CD4-positive, CD25-positive, alpha-beta regulatory T cell (primary cell): ENCODE data around the gene NACC1. TPM values are rescaled to one million over a fixed set of nuclear protein-coding genes. Genes with fewer than 3 reads are reported as not detected.

ENCODE experiments used
- ATAC-seq, 2 donors: fragments of 150-1000 bp; cut with Tn5 transposase; one replicate each; pipeline ENCODE4 v1.10.0; 2021; ENCODE audit warnings: low read depth in 2 of 2, moderate number of reproducible peaks in 2 of 2, moderate library complexity in 1 of 2
- DNase-seq, 3 donors: peaks; one replicate each; pipeline versions ENCODE4 v3.0.0 to v3.0.0-alpha.2; 2012 to 2022; ENCODE audit warnings: mixed read lengths in 1 of 3
- H3K27ac ChIP-seq: one replicate; pipeline ENCODE4 v1.7.0; 2013; ENCODE audit warnings: mild to moderate bottlenecking, low read length; ENCODE audit not compliant: insufficient read depth, poor library complexity, severe bottlenecking
- H3K27me3 ChIP-seq: one replicate; pipeline ENCODE4 v1.7.0; 2013; ENCODE audit warnings: low read length; ENCODE audit not compliant: control insufficient read depth, insufficient read depth
- H3K36me3 ChIP-seq: one replicate; pipeline ENCODE4 v1.7.0; 2013; ENCODE audit warnings: mild to moderate bottlenecking, low read length, moderate library complexity; ENCODE audit not compliant: control insufficient read depth, insufficient read depth
- H3K4me1 ChIP-seq: 2 replicates; pipeline ENCODE4 v1.7.0; 2013; ENCODE audit warnings: mild to moderate bottlenecking, low read length; ENCODE audit not compliant: insufficient read depth, control insufficient read depth, poor library complexity, severe bottlenecking
- H3K4me3 ChIP-seq: one replicate; pipeline ENCODE4 v1.7.0; 2013; ENCODE audit warnings: low read depth, mild to moderate bottlenecking, low read length, moderate library complexity
- H3K9me3 ChIP-seq, 2 experiments: 1 replicate in 1 of 2; 2 replicates in 1 of 2; pipeline ENCODE4 v1.7.0; 2013; ENCODE audit warnings: low read length in 2 of 2, mild to moderate bottlenecking in 1 of 2, moderate library complexity in 1 of 2; ENCODE audit not compliant: control insufficient read depth in 2 of 2
- H3K27ac Mint-ChIP-seq, 3 donors: one replicate each; pipeline ENCODE4 v1.8.0; 2020 to 2022; ENCODE audit warnings: mild to moderate bottlenecking in 3 of 3, mixed read lengths in 3 of 3, moderate library complexity in 2 of 3
- H3K27me3 Mint-ChIP-seq: one replicate; pipeline ENCODE4 v1.8.0; 2022; ENCODE audit warnings: mild to moderate bottlenecking, mixed read lengths
- H3K36me3 Mint-ChIP-seq: one replicate; pipeline ENCODE4 v1.8.0; 2020; ENCODE audit warnings: mixed read lengths
- H3K4me1 Mint-ChIP-seq, 4 donors: one replicate each; pipeline ENCODE4 v1.8.0; 2020 to 2022; ENCODE audit warnings: mixed read lengths in 4 of 4, mild to moderate bottlenecking in 1 of 4
- H3K4me3 Mint-ChIP-seq, 4 donors: one replicate each; pipeline ENCODE4 v1.8.0; 2020 to 2022; ENCODE audit warnings: mild to moderate bottlenecking in 4 of 4, mixed read lengths in 4 of 4, moderate library complexity in 3 of 4
- H3K9me3 Mint-ChIP-seq, 7 donors: one replicate each; pipeline ENCODE4 v1.8.0; 2020 to 2022; ENCODE audit warnings: mixed read lengths in 7 of 7, mild to moderate bottlenecking in 3 of 7, moderate library complexity in 2 of 7
- polyA plus RNA-seq, 4 donors: library from polyadenylated mRNA; unstranded; fragments of 300-500 nt; fragmentation: Illumina TruSeq; gene quantifications; one replicate each; pipeline ENCODE4 v1.2.3, GENCODE V29; 2021
- total RNA-seq: library from RNA; stranded (reverse); gene quantifications from one replicate; pipeline ENCODE4 v1.2.3, GENCODE V29; 2022

NACC1 gene
- total and polyA plus RNA-seq, 5 donors from 2014 or later: 0.71 to 25.4 (median 1.4) TPM

GRCh38 chr19:13152356-13152973, 34.4 kb downstream of the NACC1 start:
- peaks cover 29% of the 10 kb centered on the region for H3K27me3 Mint-ChIP-seq
- H3K4me1 Mint-ChIP-seq: peaks cover 0 to 47% (median 25%) of the 10 kb centered on the region in 4 donors
- peak overlapping the region; percentile 99 to 100 (median 99) for H3K27ac Mint-ChIP-seq
- ATAC-seq (peak; percentile 1 to 2), DNase-seq (no peak)
- Histone ChIP-seq H3K4me1 (peaks cover 56% of the 10 kb centered on the region), H3K9me3 (no peaks in the 10 kb centered on the region), H3K4me3 (peak overlapping the region; percentile 98), H3K27me3 (no peaks in the 10 kb centered on the region), H3K27ac (peak overlapping the region; percentile 97), H3K36me3 (no peaks in the 10 kb centered on the region)
- peaks cover 14% of the 10 kb centered on the region for H3K36me3 Mint-ChIP-seq
- H3K9me3 Mint-ChIP-seq: peaks cover 0 to 5% (median 1%) of the 10 kb centered on the region in 7 donors
- H3K4me3 Mint-ChIP-seq: peak overlapping the region; percentile 94 to 99 (median 98)

DNA sequence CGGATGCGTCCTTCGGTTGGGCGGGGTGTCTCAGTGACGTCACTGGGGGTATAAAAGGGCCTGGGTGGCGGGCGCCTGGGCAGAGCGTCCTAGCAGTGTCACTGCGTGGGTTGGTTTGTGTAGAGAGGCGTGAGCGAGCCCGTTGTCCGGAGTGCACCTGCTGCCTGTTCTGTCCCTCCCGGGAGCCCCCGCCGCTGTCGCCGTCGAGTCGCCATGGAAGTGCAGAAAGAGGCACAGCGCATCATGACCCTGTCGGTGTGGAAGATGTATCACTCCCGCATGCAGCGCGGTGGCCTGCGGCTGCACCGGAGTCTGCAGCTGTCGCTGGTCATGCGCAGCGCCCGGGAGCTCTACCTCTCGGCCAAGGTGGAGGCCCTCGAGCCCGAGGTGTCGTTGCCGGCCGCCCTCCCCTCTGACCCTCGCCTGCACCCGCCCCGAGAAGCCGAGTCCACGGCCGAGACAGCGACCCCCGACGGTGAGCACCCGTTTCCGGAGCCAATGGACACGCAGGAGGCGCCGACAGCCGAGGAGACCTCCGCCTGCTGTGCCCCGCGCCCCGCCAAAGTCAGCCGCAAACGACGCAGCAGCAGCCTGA, 35.0 kb downstream of the NACC1 start:
- peaks cover 0 to 53% (median 29%) of the 10 kb centered on the region in 4 donors for H3K4me1 Mint-ChIP-seq
- peaks cover 0 to 5% (median 1%) of the 10 kb centered on the region in 7 donors for H3K9me3 Mint-ChIP-seq
- H3K36me3 ChIP-seq: no peaks in the 10 kb centered on the region
- peaks cover 59% of the 10 kb centered on the region for H3K4me1 ChIP-seq
- H3K9me3 ChIP-seq: no peaks in the 10 kb centered on the region
- H3K4me3 ChIP-seq: peak overlapping the region; percentile 98
- H3K27ac ChIP-seq: peak overlapping the region; percentile 97
- peak overlapping the region; percentile 94 to 99 (median 98) for H3K4me3 Mint-ChIP-seq
- H3K27ac Mint-ChIP-seq: peak overlapping the region; percentile 99 to 100 (median 99)
- H3K36me3 Mint-ChIP-seq: peaks cover 14% of the 10 kb centered on the region
- no peaks in the 10 kb centered on the region for H3K27me3 ChIP-seq
- peaks cover 29% of the 10 kb centered on the region for H3K27me3 Mint-ChIP-seq
- ATAC-seq (peak; percentile 27 to 32), DNase-seq (peak; percentile 94 to 97 (median 95))

DNA sequence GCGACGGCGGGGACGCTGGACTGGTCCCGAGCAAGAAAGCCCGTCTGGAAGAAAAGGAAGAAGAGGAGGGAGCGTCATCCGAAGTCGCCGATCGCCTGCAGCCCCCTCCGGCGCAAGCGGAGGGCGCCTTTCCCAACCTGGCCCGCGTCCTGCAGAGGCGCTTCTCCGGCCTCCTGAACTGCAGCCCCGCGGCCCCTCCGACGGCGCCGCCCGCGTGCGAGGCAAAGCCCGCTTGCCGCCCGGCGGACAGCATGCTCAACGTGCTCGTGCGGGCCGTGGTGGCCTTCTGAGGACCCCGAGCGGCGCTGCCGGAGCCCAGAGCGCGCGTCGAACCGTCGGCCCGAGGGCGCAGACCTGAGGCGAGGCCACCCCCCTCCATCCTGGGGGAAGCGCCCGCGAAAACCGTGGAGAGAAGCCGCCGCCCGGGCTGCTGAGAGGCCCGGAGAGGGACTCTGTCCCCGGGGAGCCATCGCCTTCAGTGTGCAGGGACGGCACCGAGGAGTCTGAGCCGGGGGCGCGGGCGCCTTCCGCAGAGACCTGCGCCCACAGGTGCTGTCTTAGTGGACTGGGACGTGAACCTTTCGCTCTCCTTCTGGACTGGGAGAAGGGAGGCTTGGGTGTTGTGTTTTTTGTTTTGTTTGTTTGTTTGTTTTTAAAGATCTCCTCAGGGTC, 35.6 kb downstream of the NACC1 start:
- Mint-ChIP-seq H3K9me3 (peaks cover 0 to 5% (median 1%) of the 10 kb centered on the region in 7 donors), H3K27me3 (peaks cover 29% of the 10 kb centered on the region), H3K27ac (peak overlapping the region; percentile 99 to 100 (median 99)), H3K4me3 (peak overlapping the region; percentile 94 to 99 (median 98)), H3K4me1 (peaks cover 0 to 53% (median 30%) of the 10 kb centered on the region in 4 donors), H3K36me3 (peaks cover 14% of the 10 kb centered on the region)
- no peaks in the 10 kb centered on the region for H3K36me3 ChIP-seq
- peak overlapping the region; percentile 97 for H3K27ac ChIP-seq
- no peak for DNase-seq
- no peaks in the 10 kb centered on the region for H3K27me3 ChIP-seq
- peak overlapping the region; percentile 98 for H3K4me3 ChIP-seq
- H3K4me1 ChIP-seq: peaks cover 60% of the 10 kb centered on the region
- no peaks in the 10 kb centered on the region for H3K9me3 ChIP-seq
- no peak for ATAC-seq

DNA sequence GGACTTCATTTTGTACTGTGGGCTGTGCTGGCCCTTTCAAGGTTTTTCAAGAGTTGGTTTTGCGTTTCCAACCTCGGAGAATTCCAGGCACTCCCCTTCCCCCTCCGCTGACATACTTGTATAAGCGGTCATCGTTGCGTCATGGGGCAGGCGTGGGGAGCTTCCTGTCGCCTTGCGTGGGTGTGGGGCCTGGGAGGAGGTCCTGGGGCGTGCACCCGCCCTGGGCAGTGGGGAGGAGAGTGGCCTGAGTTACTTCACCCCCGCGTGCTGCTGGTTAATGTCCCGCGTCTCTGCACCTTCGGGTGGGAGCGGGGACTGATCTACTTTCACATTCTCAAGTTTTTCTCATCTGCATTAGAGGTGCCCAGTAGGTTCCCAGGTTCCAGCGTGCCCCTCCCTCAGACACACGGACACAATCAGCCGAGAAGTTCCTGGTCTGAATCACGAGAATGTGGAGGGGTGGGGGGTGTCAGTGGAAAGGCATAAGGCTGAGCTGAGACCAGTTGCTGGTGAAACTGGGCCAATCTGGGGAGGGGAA, 36.2 kb downstream of the NACC1 start:
- Mint-ChIP-seq H3K9me3 (peaks cover 0 to 5% (median 1%) of the 10 kb centered on the region in 7 donors), H3K27me3 (peaks cover 29% of the 10 kb centered on the region), H3K36me3 (peaks cover 14% of the 10 kb centered on the region), H3K4me1 (peaks cover 0 to 50% (median 27%) of the 10 kb centered on the region in 4 donors), H3K27ac (peak overlapping the region; percentile 94 to 99 (median 98)), H3K4me3 (peak overlapping the region; percentile 94 to 99 (median 98))
- H3K4me1 ChIP-seq: peaks cover 57% of the 10 kb centered on the region
- no peak for ATAC-seq
- H3K27me3 ChIP-seq: no peaks in the 10 kb centered on the region
- no peaks in the 10 kb centered on the region for H3K9me3 ChIP-seq
- peak overlapping the region; percentile 97 for H3K27ac ChIP-seq
- peak overlapping the region; percentile 98 for H3K4me3 ChIP-seq
- no peaks in the 10 kb centered on the region for H3K36me3 ChIP-seq
- peak; percentile 43 to 72 (median 49) for DNase-seq

DNA sequence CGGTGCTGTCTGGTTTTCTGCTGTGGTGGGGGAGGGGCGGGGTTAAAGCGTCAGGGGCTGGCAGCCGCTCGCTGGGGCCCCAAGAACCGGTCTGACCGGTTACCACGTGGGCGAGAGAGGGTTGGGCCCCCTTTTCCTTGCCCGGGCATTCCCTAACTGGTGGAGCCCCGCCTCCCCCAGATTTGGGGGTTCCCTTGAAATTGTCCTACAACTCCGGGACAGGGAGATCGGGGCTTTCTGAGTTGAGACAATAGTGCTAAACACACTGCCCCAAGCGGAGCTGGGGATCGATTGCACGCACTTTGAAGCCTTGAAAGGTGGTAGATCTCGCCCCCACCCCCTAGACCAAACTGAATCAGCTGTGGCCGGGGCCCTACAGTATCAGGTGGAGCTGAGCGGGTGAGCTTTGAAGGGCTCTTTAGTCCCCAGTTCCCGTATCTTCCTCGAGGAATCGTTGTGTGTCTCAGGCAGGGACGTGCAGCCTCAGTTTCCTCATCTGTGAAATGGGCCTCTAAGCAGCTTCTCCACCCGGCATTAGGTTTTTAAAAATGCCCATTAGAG, 36.9 kb downstream of the NACC1 start:
- Histone ChIP-seq H3K4me1 (peaks cover 56% of the 10 kb centered on the region), H3K4me3 (peak overlapping the region; percentile 98), H3K27me3 (no peaks in the 10 kb centered on the region), H3K27ac (peak overlapping the region; percentile 97), H3K9me3 (no peaks in the 10 kb centered on the region), H3K36me3 (no peaks in the 10 kb centered on the region)
- peak; percentile 67 to 80 (median 75) for DNase-seq
- peak; percentile 10 to 15 for ATAC-seq
- H3K9me3 Mint-ChIP-seq: peaks cover 0 to 5% (median 1%) of the 10 kb centered on the region in 7 donors
- H3K36me3 Mint-ChIP-seq: peaks cover 14% of the 10 kb centered on the region
- peaks cover 29% of the 10 kb centered on the region for H3K27me3 Mint-ChIP-seq
- H3K4me3 Mint-ChIP-seq: peak overlapping the region; percentile 94 to 99 (median 98)
- peak overlapping the region; percentile 94 to 99 (median 98) for H3K27ac Mint-ChIP-seq
- H3K4me1 Mint-ChIP-seq: peaks cover 3 to 53% (median 26%) of the 10 kb centered on the region in 4 donors

DNA sequence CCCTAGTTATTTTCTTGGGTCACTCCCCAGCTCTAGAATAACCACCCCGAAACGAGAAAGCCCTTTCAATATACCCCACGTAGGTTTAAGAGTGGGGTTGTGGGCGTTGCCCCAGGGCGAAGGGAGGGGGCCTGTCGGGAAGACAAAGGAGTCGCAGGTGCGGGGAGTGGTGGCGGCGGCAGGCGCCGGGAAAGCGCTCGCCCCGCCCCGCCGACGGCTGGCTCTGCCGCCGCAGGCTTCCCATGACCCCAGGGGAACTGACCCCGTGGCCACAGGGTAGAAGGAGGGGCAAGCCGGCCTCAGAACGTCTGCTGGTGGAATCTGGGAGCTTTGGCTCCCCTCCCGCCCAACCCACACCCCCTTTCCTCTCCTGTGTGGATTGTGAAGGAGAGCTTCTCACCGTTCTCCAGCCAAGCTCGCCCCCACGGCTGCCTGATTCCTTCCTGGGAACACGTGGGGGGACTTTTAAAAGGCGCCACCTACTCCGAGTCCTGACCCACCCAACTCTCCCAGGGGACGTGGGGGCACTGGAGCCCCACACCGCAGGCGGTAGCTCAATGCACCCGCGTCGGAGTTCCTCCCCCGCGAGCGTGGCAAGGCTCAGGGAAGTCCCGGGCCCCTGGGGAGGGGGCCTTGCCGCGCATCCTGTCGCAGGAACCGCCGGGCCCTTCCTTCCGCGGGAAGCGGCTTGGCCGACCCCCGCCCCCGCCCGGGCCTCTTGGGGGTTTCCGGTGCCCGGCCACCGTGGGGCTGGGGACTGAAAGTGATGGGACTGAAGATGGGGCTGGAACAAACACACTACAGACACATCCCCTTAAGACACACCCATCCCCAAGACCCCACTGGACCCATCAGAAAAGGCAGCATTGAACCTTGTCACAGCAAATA, 37.7 kb downstream of the NACC1 start:
- peaks cover 0 to 5% (median 1%) of the 10 kb centered on the region in 7 donors for H3K9me3 Mint-ChIP-seq
- H3K27ac ChIP-seq: peak overlapping the region; percentile 97
- H3K9me3 ChIP-seq: no peaks in the 10 kb centered on the region
- H3K27ac Mint-ChIP-seq: peak overlapping the region; percentile 97 to 99 (median 98)
- H3K36me3 ChIP-seq: no peaks in the 10 kb centered on the region
- H3K27me3 ChIP-seq: no peaks in the 10 kb centered on the region
- H3K4me1 Mint-ChIP-seq: peaks cover 5 to 52% (median 27%) of the 10 kb centered on the region in 4 donors
- peaks cover 14% of the 10 kb centered on the region for H3K36me3 Mint-ChIP-seq
- H3K4me3 Mint-ChIP-seq: peak overlapping the region; percentile 94 to 99 (median 98)
- H3K27me3 Mint-ChIP-seq: peaks cover 29% of the 10 kb centered on the region
- H3K4me1 ChIP-seq: peaks cover 59% of the 10 kb centered on the region
- DNase-seq (peak; percentile 69 to 85 (median 72)), ATAC-seq (peak in 1 of 2 donors; percentile 13)
- H3K4me3 ChIP-seq: peak overlapping the region; percentile 98
